Lower lobe of right lung (tissue), 2 donors: Measurements from ENCODE around the gene AKAP9. TPM values are rescaled to one million over a fixed set of nuclear protein-coding genes. Genes with fewer than 3 reads are reported as not detected.
"Not testable (repeated sequence)": the region's sequence is repeated elsewhere in the genome, so short reads cannot be mapped to it uniquely, and the experiment has no call there.

Source experiments
- ATAC-seq, 2 donors: fragments of 200-7000 bp; cut with Tn5 transposase; one replicate each; pipeline ENCODE4 v1.9.1; 2020 to 2022; ENCODE audit warnings: mild to moderate bottlenecking in 2 of 2, moderate library complexity in 2 of 2
- DNase-seq: peaks from one replicate; pipeline ENCODE4 v3.0.0-alpha.2; 2020
- H3K27ac ChIP-seq: fragments of 200-600 bp; one replicate; pipeline ENCODE4 v1.8.0; 2022
- H3K27me3 ChIP-seq: fragments of 200-600 bp; one replicate; pipeline ENCODE4 v1.8.0; 2022; ENCODE audit warnings: low read depth
- H3K36me3 ChIP-seq: fragments of 200-600 bp; one replicate; pipeline ENCODE4 v1.8.0; 2022; ENCODE audit warnings: mild to moderate bottlenecking
- H3K4me1 ChIP-seq: fragments of 200-600 bp; one replicate; pipeline ENCODE4 v1.8.0; 2022
- H3K4me3 ChIP-seq: fragments of 200-600 bp; one replicate; pipeline ENCODE4 v1.8.0; 2022; ENCODE audit warnings: mild to moderate bottlenecking
- H3K9me3 ChIP-seq: fragments of 200-600 bp; one replicate; pipeline ENCODE4 v1.8.0; 2022
- intact Hi-C: fragments of 100-400 bp; cut with DNase I; formaldehyde crosslinking; loops from one replicate; pipeline ENCODE4 v1.11.0; 2022
- total RNA-seq: library from RNA; stranded (reverse); fragmentation: NEBNext Ultra II Directional; extraction: Animal tissue kit (Norgen Biotek cat#: 25700); gene quantifications from one replicate; pipeline ENCODE4 v1.2.1, GENCODE V29; 2021
- TF ChIP-seq, protein P1 (sequence below): fragments of 200-600 bp; IDR thresholded peaks from one replicate; pipeline ENCODE4 v1.8.0; 2022; ENCODE audit warnings: antibody characterized with exemption, mild to moderate bottlenecking
- donor health status: DM: no; HTN: yes; CAD: no; lungs with severe emphysema.

AKAP9 gene
- total RNA-seq, 1 donor from 2014 or later = 93.7 TPM

DNA sequence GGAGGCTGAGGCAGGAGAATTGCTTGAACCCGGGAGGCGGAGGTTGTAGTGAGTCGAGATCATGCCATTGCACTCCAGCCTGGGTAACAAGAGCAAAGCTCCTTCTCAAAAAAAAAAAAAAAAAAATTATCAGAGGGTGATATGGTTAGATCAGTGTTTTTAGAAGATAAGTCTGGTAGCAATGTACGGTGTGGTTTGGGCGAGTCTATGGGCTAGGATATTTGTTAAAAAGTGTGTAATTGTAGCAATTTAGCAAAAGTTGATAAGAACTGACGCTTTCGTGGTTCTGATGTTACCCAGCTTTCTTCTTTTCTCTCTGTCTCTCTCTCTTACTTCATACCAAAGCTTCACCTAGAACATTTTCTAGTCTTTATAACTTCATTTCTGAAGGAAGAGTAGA lies 200.5 kb downstream of the AKAP9 start:
- intact Hi-C loops = no loop called here
- DNase-seq (no peak), ATAC-seq (no peak)
- Histone ChIP-seq H3K27me3 (no peaks in the 10 kb centered on the region), H3K4me3 (no peak overlapping the region), H3K9me3 (no peaks in the 10 kb centered on the region), H3K4me1 (no peaks in the 10 kb centered on the region), H3K36me3 (no peaks in the 10 kb centered on the region), H3K27ac (no peak overlapping the region)
- TF ChIP-seq, protein P1, sequence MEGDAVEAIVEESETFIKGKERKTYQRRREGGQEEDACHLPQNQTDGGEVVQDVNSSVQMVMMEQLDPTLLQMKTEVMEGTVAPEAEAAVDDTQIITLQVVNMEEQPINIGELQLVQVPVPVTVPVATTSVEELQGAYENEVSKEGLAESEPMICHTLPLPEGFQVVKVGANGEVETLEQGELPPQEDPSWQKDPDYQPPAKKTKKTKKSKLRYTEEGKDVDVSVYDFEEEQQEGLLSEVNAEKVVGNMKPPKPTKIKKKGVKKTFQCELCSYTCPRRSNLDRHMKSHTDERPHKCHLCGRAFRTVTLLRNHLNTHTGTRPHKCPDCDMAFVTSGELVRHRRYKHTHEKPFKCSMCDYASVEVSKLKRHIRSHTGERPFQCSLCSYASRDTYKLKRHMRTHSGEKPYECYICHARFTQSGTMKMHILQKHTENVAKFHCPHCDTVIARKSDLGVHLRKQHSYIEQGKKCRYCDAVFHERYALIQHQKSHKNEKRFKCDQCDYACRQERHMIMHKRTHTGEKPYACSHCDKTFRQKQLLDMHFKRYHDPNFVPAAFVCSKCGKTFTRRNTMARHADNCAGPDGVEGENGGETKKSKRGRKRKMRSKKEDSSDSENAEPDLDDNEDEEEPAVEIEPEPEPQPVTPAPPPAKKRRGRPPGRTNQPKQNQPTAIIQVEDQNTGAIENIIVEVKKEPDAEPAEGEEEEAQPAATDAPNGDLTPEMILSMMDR = no peak

DNA sequence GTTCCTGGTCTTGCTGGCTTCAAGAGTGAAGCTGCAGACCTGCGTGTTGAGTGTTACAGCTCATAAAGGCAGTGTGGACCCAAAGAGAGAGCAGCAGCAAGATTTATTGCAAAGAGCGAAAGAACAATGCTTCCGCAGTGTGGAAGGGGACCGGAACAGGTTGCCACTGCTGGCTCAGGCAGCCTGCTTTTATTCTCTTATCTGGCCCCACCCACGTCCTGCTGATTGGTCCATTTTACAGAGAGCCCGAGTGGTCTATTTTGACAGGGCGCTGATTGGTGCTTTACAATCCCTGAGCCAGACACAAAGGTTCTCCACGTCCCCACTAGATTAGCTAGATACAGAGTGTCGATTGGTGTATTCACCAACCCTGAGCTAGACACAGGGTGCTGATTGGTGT lies 202.1 kb downstream of the AKAP9 start:
- H3K27ac ChIP-seq, H3K27me3 ChIP-seq, DNase-seq, H3K36me3 ChIP-seq, intact Hi-C loops, H3K4me3 ChIP-seq, H3K4me1 ChIP-seq, ATAC-seq, H3K9me3 ChIP-seq: not testable (repeated sequence)

DNA sequence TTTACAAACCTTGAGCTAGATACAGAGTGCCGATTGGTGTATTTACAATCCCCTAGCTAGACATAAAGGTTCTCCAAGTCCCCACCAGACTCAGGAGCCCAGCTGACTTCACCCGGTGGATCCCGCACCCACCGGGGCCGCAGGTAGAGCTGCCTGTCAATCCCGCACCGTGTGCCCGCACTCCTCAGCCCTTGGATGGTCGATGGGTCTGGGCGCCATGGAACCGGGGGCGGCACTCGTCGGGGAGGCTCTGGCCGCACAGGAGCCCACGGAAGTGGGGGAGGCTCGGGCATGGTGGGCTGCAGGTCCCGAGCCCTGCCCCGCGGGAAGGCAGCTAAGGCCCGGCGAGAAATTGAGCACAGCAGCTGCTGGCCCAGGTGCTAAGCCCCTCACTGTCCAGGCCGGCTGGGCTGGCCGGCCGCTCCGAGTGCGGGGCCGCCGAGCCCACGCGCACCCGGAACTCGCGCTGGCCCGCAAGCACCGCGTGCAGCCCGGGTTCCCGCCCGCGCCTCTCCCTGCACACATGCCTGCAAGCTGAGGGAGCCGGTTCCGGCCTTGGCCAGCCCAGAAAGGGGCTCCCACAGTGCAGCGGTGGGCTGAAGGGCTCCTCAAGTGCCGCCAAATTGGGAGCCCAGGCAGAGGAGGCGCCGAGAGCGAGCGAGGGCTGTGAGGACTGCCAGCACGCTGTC lies 202.7 kb downstream of the AKAP9 start:
- H3K36me3 ChIP-seq, H3K4me3 ChIP-seq, DNase-seq, intact Hi-C loops, H3K27ac ChIP-seq, H3K27me3 ChIP-seq, H3K9me3 ChIP-seq, ATAC-seq, H3K4me1 ChIP-seq: not testable (repeated sequence)

DNA sequence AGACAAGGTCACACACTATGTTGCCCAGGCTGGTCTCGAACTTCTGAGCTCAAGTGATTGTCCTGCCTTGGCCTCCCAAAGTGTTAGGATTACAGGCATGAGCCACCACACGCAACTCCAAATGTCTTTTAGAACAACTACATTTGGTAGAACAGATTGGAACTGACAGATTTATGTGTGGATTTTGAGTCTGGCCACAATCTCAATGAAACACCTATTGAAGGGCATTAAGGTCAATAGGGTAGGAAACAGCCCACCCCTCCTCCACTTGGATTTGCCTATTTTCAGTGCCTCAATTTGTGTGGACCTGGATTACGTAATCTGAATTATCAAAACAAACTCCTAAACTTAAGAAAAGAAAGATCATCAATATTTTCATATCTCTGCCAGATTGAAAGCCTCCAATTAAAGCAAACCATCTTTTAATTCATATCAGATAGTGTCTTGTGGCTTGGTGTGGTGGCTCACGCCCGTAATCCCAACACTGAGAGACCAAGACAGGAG lies 209.1 kb downstream of the AKAP9 start:
- Histone ChIP-seq H3K27ac (no peak overlapping the region), H3K36me3 (no peaks in the 10 kb centered on the region), H3K4me1 (no peaks in the 10 kb centered on the region), H3K27me3 (no peaks in the 10 kb centered on the region), H3K4me3 (no peak overlapping the region), H3K9me3 (no peaks in the 10 kb centered on the region)
- DNase-seq (no peak), ATAC-seq (no peak)
- intact Hi-C loops = no loop called here
- TF ChIP-seq, protein P1 = no peak

DNA sequence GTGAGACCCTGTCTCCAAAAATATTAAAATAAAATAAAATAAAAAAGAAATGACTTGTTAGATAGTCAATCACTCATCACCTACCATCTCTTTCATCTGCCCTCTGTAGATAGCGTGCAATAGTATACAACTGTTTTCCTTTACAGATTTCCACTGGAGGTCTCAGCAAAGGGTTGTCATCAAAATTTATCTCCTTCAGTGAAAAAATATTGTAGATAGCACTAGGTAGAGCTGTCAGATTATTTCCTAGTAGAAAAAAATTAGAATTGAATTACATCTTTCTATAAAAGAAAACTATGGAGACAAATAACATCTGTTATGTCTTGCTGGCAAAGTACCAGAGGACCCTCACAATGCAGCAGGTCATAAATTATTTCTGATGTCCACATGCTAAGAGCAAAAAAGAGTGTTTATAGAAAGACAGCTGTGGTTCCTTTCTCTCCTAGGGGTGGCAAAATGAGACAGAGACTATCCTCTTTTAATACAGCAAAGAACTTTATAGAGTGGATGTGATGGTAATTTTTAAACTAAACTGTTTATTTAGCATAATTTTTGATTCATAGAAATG lies 209.9 kb downstream of the AKAP9 start:
- intact Hi-C loops = no loop called here
- DNase-seq (no peak), ATAC-seq (no peak)
- H3K9me3 ChIP-seq = no peaks in the 10 kb centered on the region
- H3K27ac ChIP-seq = no peak overlapping the region
- no peak overlapping the region for H3K4me3 ChIP-seq
- H3K27me3 ChIP-seq = no peaks in the 10 kb centered on the region
- H3K4me1 ChIP-seq = no peaks in the 10 kb centered on the region
- no peaks in the 10 kb centered on the region for H3K36me3 ChIP-seq
- TF ChIP-seq, protein P1 = no peak

DNA sequence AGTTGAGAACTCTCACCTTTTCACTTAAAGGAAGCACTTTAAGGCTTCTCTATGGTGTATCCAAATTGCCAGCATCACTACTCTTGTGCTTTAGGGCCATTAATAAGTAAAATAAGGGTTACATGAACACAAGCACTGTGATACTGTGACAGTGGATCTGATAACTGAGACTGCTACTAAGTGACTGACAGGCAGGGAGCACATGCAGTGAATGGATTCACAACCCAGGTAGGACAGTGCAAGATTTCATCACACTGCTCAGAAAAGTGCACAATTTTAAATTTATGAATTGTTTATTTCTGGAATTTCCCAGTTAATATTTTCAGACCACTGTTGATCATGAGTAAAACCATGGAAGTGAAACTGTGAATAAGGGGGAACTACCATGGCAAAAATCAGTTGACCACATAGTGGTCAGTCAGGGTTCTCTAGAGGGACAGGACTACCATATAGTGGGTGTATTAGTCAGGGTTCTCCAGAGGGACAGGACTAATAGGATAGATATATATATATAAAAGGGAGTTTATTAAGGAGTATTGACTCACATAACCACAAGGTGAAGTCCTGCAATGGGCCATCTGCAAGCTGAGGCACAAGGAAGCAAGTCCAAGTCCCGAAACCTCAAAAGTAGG lies 214.6 kb downstream of the AKAP9 start:
- H3K9me3 ChIP-seq = no peaks in the 10 kb centered on the region
- no peak overlapping the region for H3K4me3 ChIP-seq
- no peaks in the 10 kb centered on the region for H3K27me3 ChIP-seq
- TF ChIP-seq, protein P1 = no peak
- DNase-seq = no peak
- H3K36me3 ChIP-seq = no peaks in the 10 kb centered on the region
- no peak for ATAC-seq
- intact Hi-C loops = no loop called here
- no peak overlapping the region for H3K27ac ChIP-seq
- H3K4me1 ChIP-seq = no peaks in the 10 kb centered on the region
